ENCODE results near the gene AP5Z1. TPM values are rescaled to one million over a fixed set of nuclear protein-coding genes. Genes with fewer than 3 reads are reported as not detected.
A peak's percentile ranks its signal among the peaks of the same experiment; 100 is the strongest.

AP5Z1 gene
- total RNA-seq, 1 donor from 2014 or later, result 13.4 TPM

- DNase-seq, result no peak
- H3K9me3 ChIP-seq (replicated peaks), result no peaks in the 10 kb centered on the region
- no peaks in the 10 kb centered on the region for H3K27me3 ChIP-seq (ENCODE audit: low read depth)
- intact Hi-C loops (cut with micrococcal nuclease), result loop anchor here (10.0 kb wide), 2 partner anchors 58 to 128 kb away; partner anchors contain the start of gene FOXK1
- peaks cover 72% of the 10 kb centered on the region for H3K4me1 ChIP-seq
- peak overlapping the region; percentile 94 for H3K27ac ChIP-seq (replicated peaks)
- H3K4me3 ChIP-seq, result no peak overlapping the region
- H3K36me3 ChIP-seq, result peaks cover 31% of the 10 kb centered on the region
- TF ChIP-seq CTCF (IDR thresholded peaks at IDR 0.05; ENCODE audit: borderline replicate concordance), result no peak
Observed at GRCh38 chr7:4742852-4743251, 32.6 kb upstream of the AP5Z1 start.

- no peak for TF ChIP-seq CTCF (IDR thresholded peaks at IDR 0.05; ENCODE audit: borderline replicate concordance)
- no peaks in the 10 kb centered on the region for H3K9me3 ChIP-seq (replicated peaks)
- H3K27ac ChIP-seq (replicated peaks), result peak overlapping the region; percentile 94
- no peaks in the 10 kb centered on the region for H3K27me3 ChIP-seq (ENCODE audit: low read depth)
- H3K4me3 ChIP-seq, result peak overlapping the region; percentile 55
- H3K36me3 ChIP-seq, result peaks cover 31% of the 10 kb centered on the region
- intact Hi-C loops (cut with micrococcal nuclease), result loop anchor here (10.0 kb wide), 2 partner anchors 60 to 130 kb away; partner anchors contain the start of gene FOXK1
- H3K4me1 ChIP-seq, result peaks cover 72% of the 10 kb centered on the region
- peak; percentile 100 for DNase-seq
Observed at GRCh38 chr7:4744391-4745264, 30.8 kb upstream of the AP5Z1 start.

- H3K27ac ChIP-seq (replicated peaks), result peak overlapping the region; percentile 94
- H3K4me3 ChIP-seq, result peak overlapping the region; percentile 55
- H3K27me3 ChIP-seq (ENCODE audit: low read depth), result no peaks in the 10 kb centered on the region
- H3K9me3 ChIP-seq (replicated peaks), result no peaks in the 10 kb centered on the region
- intact Hi-C loops (cut with micrococcal nuclease), result loop anchor here (10.0 kb wide), 2 partner anchors 61 to 131 kb away; partner anchors contain the start of gene FOXK1
- no peak for DNase-seq
- H3K36me3 ChIP-seq, result peaks cover 31% of the 10 kb centered on the region
- no peak for TF ChIP-seq CTCF (IDR thresholded peaks at IDR 0.05; ENCODE audit: borderline replicate concordance)
- peaks cover 67% of the 10 kb centered on the region for H3K4me1 ChIP-seq
Observed at GRCh38 chr7:4745265-4745919, 30.0 kb upstream of the AP5Z1 start.

DNA sequence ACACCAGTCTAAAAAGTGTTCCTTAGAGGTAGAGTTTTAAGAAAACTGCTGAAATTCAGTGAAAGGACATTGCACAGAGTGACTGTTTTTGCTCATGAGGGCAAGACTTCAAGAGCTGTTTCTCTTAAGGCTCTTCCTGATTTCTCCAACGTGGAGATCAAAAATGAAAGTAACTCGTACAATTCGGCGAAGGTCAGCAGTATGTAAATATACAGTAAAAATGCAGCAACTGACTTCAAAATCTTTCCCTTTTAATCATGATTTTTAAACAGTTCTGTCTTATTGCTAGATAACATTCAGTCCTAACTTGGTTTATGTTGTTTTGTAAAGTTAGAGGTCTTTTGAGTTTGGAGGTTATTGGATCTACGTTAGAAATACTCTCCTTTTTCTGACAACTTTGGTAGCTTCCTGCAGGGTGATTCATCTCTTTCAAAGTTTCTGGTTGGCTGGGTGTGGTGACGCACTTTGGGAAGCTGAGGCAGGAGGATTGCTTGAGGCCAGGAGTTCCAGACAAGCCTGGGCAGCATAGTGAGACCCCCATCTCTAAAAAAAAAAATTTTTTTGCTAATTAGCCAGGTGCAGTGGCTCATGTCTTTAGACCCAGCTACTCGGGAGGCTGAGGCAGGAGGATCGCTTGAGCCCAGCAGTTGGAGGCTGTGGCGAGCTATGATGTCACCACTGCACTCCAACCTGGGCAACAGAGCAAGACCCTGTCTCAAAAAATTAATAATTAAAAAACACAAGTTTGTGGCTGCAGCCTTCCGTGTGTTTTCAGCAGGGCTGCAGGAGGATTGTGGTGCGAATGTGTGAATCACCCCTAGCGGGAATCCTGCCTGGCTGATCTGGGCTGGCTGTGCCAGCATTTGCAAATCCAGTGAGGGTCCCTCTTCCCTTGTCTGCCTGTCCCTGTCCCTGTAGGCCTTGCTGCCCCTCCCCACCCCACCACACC is 29.2 kb upstream of the AP5Z1 start:
- Histone ChIP-seq H3K9me3 (replicated peaks) (no peaks in the 10 kb centered on the region), H3K4me3 (peak overlapping the region; percentile 55), H3K27me3 (ENCODE audit: low read depth) (no peaks in the 10 kb centered on the region), H3K27ac (replicated peaks) (peak overlapping the region; percentile 94), H3K4me1 (peaks cover 67% of the 10 kb centered on the region), H3K36me3 (peaks cover 25% of the 10 kb centered on the region)
- intact Hi-C loops (cut with micrococcal nuclease), result loop anchor here (10.0 kb wide), 2 partner anchors 61 to 131 kb away; partner anchors contain the start of gene FOXK1
- TF ChIP-seq CTCF (IDR thresholded peaks at IDR 0.05; ENCODE audit: borderline replicate concordance), result no peak
- no peak for DNase-seq

Measured in left ventricle myocardium inferior (tissue), 1 donor.